ENCODE data around the gene MIS12. TPM values are rescaled to one million over a fixed set of nuclear protein-coding genes. Genes with fewer than 3 reads are reported as not detected.

MIS12 gene
- total and polyA plus RNA-seq, 9 of the 15 experiments (the other 6 are each of a cell fraction or from before 2014, with no cell fraction given) = 13.5 to 31.9 (median 25.5) TPM

GRCh38 chr17:5438716-5439445 is 47.5 kb upstream of the MIS12 start, which contains the start of gene C1QBP (continued):
- no peak for TF ChIP-seq ZFP36 (IDR thresholded peaks at IDR 0.05; ENCODE audit: low read depth, low read length, partially characterized antibody)
- TF ChIP-seq ZNF263 (CRISPR knock-in tag; IDR thresholded peaks at IDR 0.05; ENCODE audit: borderline replicate concordance) = peak; percentile 15; the same call in 1 of the 2 replicates
- TF ChIP-seq PCBP1 (IDR thresholded peaks at IDR 0.05; ENCODE audit: low read depth, low read length, poor library complexity, severe bottlenecking) = no peak
- TF ChIP-seq NFRKB (IDR thresholded peaks at IDR 0.05; ENCODE audit: low read depth) = no peak
- TF ChIP-seq NRF1 (conservative IDR thresholded peaks at IDR 0.05 in 1 of 2, IDR thresholded peaks at IDR 0.05 in 1 of 2) = peak; percentile 92 to 94
- no peak for TF ChIP-seq CEBPG (CRISPR knock-in tag; IDR thresholded peaks at IDR 0.05)
- no peak for TF ChIP-seq CEBPG (tag; conservative IDR thresholded peaks at IDR 0.05 in 1 of 2, IDR thresholded peaks at IDR 0.05 in 1 of 2)
- TF ChIP-seq ZNF224 (CRISPR knock-in tag; IDR thresholded peaks at IDR 0.05) = no peak
- TF ChIP-seq BMI1 (IDR thresholded peaks at IDR 0.05; ENCODE audit: low read length) = no peak
- TF ChIP-seq ZNF766 (CRISPR knock-in tag; conservative IDR thresholded peaks at IDR 0.05) = 0 out of 2 replicates have a peak, but pooled peaks have one; percentile 28
- peak; percentile 62; the same call in 1 of the 2 replicates for TF ChIP-seq ZNF592 (IDR thresholded peaks at IDR 0.05)
- no peak for TF ChIP-seq DNMT1 (IDR thresholded peaks at IDR 0.05)
- peak in 1 of 2 experiments; percentile 34; a peak in 1 of 4 replicates for TF ChIP-seq ZMIZ1 (IDR thresholded peaks at IDR 0.05; ENCODE audit: low read depth in 2 of 2, low read length in 2 of 2)
- TF ChIP-seq ATF4 (CRISPR knock-in tag; IDR thresholded peaks at IDR 0.05) = no peak
- TF ChIP-seq MYC (IDR thresholded peaks at IDR 0.05; ENCODE audit: low read depth, low read length) = peak; percentile 96
- TF ChIP-seq MYC (CRISPR knock-in tag; IDR thresholded peaks at IDR 0.05; ENCODE audit: borderline replicate concordance, low read depth) = no peak
- no peak for TF ChIP-seq FUS (optimal IDR thresholded peaks at IDR 0.05; ENCODE audit: low read depth, low read length)
- 0 out of 2 replicates have a peak, but pooled peaks have one; percentile 27 for TF ChIP-seq POLR2AphosphoS5 (IDR thresholded peaks at IDR 0.05; ENCODE audit: control insufficient read depth, insufficient read depth, low read depth, low read length)

All from K562 (cell line).